K562 (cell line): ENCODE results near the gene AKAP7. TPM values are rescaled to one million over a fixed set of nuclear protein-coding genes. Genes with fewer than 3 reads are reported as not detected.

Source experiments
- BMI1 ChIP-seq: fragments of 150-350 bp; IDR thresholded peaks from 2 replicates; pipeline ENCODE4 v1.6.1; 2014; ENCODE audit warnings: low read length
- CC2D1A ChIP-seq: fragments of 450-650 bp; IDR thresholded peaks from 2 replicates; pipeline ENCODE4 v1.6.1; 2017; ENCODE audit warnings: mild to moderate bottlenecking
- POLR2H ChIP-seq: IDR thresholded peaks from 2 replicates; pipeline ENCODE4 v1.6.1; 2016; ENCODE audit warnings: missing genetic modification characterization, low read depth, mild to moderate bottlenecking, control low read depth, missing compliant biosample characterization, moderate library complexity
- RBM22 ChIP-seq: fragments of 200-400 bp; formaldehyde crosslinking; IDR thresholded peaks from 2 replicates; pipeline ENCODE4 v1.6.1; 2018; ENCODE audit warnings: low read length, low read depth; ENCODE audit not compliant: poor library complexity, severe bottlenecking
- SMC3 ChIP-seq: conservative IDR thresholded peaks from 2 replicates; pipeline ENCODE4 v1.6.1; 2011; ENCODE audit warnings: low read depth, low read length, improper control_type of control experiment; ENCODE audit not compliant: insufficient read depth
- ZNF224 ChIP-seq: sonication (generic); formaldehyde crosslinking; IDR thresholded peaks from 2 replicates; pipeline ENCODE4 v1.8.0; 2022; ENCODE audit warnings: mild to moderate bottlenecking, missing genetic modification reagents
- ZNF584 ChIP-seq: fragments of 200-800 bp; sonication (Bioruptor generic); IDR thresholded peaks from 2 replicates; pipeline ENCODE4 v1.6.1; 2016; ENCODE audit warnings: low read depth, mild to moderate bottlenecking, missing genetic modification characterization, missing compliant biosample characterization
- ZNF717 ChIP-seq: fragments of 250-450 bp; sonication (Bioruptor Pico); IDR thresholded peaks from 2 replicates; pipeline ENCODE4 v1.5.0; 2021
- polyA plus RNA-seq, 8 experiments: library from polyadenylated mRNA; depleted of rRNA in 4 of 8; stranded (reverse) in 5 of 8; unstranded in 3 of 8; fragments of >200 nt; fragmentation: Nextera tagmentation in 2 of 8; fragmentation: Illumina TruSeq in 1 of 8; extraction: Ambion mirVana in 2 of 8; extraction: Trizol in 1 of 8; gene quantifications; 2 replicates each; pipeline versions ENCODE4 v1.2.1 to v1.2.3, GENCODE V29; 2011 to 2014; ENCODE audit warnings: inconsistent platforms in 1 of 8, missing spikeins in 1 of 8
- total RNA-seq, 7 experiments: library from RNA; depleted of rRNA in 6 of 7; stranded (reverse); fragments of >200 nt in 6 of 7; fragmentation: Illumina TruSeq in 2 of 7; extraction: Trizol in 2 of 7; gene quantifications; 2 replicates each; pipeline versions ENCODE4 v1.2.1 to v1.2.3, GENCODE V29; 2011 to 2021; ENCODE audit warnings: low replicate concordance in 1 of 7
- TF ChIP-seq, protein P1 (sequence below): fragments of 250-450 bp; sonication (Bioruptor Pico); IDR thresholded peaks from 2 replicates; pipeline ENCODE4 v1.8.0; 2021; ENCODE audit warnings: mild to moderate bottlenecking, moderate library complexity
- TF ChIP-seq, protein P2 (sequence below): sonication (generic); formaldehyde crosslinking; IDR thresholded peaks from 2 replicates; pipeline ENCODE4 v1.8.1; 2023; ENCODE audit warnings: mild to moderate bottlenecking, missing genetic modification reagents
- TF ChIP-seq, protein P3 (sequence below): fragments of 250-450 bp; sonication (Bioruptor Pico); IDR thresholded peaks from 2 replicates; pipeline ENCODE4 v1.4.0; 2020; ENCODE audit warnings: mild to moderate bottlenecking, moderate library complexity, borderline replicate concordance
- TF ChIP-seq, protein P4 (sequence below), 2 experiments: fragments of 250-450 bp in 1 of 2; fragments of 450-650 bp in 1 of 2; sonication (Bioruptor Pico) in 1 of 2; IDR thresholded peaks; 2 replicates each; pipeline versions ENCODE4 v1.6.1 to v1.8.0; 2016 to 2021; ENCODE audit warnings: mild to moderate bottlenecking in 2 of 2, moderate library complexity in 2 of 2, missing compliant biosample characterization in 1 of 2, missing genetic modification characterization in 1 of 2

AKAP7 gene
- total and polyA plus RNA-seq, 9 of the 15 experiments (the other 6 are each of a cell fraction or from before 2014, with no cell fraction given): 0.82 to 2.6 (median 1.6) TPM

DNA sequence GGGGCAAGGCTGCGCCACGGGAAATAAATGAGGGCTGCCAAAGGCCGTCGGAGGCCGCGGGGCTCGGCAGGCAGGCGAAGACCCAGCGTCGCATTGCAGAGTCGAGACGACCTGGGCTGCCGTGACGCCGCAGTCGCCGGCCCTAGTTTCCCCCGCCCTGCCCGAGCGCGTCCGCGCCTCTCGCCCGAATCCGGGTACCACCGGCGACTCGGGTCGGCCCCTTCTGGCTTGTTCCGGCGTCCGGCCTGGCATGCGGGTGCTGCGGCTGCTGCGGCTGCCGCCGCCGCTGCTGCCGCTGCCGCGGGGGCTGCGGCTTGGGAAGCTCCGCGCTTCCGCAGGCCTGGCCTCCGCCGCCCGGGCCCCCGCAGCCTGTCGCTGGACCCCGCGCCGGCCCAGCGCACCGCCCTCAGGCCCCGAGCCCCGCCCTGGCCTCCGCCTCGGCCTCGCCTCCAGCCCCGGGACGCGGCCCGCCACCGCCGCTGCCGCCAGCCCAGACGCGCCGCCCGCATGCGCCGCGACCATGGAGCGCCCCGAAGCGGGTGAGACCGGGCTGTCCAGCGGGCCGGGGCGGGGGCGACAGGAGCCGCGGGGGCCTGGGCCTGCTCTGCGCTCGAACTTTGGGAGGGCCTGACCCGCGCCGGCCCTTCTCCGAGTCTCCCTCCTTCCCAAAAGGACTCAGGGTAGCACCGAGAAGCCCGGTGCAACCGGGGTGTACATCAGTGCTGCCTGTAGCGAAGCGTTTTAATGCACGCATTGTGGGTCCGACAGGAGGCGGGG is at the start of gene AKAP7 (continued):
- TF ChIP-seq, protein P1, sequence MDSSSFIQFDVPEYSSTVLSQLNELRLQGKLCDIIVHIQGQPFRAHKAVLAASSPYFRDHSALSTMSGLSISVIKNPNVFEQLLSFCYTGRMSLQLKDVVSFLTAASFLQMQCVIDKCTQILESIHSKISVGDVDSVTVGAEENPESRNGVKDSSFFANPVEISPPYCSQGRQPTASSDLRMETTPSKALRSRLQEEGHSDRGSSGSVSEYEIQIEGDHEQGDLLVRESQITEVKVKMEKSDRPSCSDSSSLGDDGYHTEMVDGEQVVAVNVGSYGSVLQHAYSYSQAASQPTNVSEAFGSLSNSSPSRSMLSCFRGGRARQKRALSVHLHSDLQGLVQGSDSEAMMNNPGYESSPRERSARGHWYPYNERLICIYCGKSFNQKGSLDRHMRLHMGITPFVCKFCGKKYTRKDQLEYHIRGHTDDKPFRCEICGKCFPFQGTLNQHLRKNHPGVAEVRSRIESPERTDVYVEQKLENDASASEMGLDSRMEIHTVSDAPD: no peak
- TF ChIP-seq SMC3 (no peak), ZNF584 (no peak), ZNF717 (CRISPR knock-in tag) (no peak), ZNF224 (no peak), POLR2H (no peak), CC2D1A (no peak), RBM22 (no peak), BMI1 (no peak)
- TF ChIP-seq, protein P2, sequence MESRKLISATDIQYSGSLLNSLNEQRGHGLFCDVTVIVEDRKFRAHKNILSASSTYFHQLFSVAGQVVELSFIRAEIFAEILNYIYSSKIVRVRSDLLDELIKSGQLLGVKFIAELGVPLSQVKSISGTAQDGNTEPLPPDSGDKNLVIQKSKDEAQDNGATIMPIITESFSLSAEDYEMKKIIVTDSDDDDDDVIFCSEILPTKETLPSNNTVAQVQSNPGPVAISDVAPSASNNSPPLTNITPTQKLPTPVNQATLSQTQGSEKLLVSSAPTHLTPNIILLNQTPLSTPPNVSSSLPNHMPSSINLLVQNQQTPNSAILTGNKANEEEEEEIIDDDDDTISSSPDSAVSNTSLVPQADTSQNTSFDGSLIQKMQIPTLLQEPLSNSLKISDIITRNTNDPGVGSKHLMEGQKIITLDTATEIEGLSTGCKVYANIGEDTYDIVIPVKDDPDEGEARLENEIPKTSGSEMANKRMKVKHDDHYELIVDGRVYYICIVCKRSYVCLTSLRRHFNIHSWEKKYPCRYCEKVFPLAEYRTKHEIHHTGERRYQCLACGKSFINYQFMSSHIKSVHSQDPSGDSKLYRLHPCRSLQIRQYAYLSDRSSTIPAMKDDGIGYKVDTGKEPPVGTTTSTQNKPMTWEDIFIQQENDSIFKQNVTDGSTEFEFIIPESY (CRISPR knock-in tag): no peak
- TF ChIP-seq, protein P3, sequence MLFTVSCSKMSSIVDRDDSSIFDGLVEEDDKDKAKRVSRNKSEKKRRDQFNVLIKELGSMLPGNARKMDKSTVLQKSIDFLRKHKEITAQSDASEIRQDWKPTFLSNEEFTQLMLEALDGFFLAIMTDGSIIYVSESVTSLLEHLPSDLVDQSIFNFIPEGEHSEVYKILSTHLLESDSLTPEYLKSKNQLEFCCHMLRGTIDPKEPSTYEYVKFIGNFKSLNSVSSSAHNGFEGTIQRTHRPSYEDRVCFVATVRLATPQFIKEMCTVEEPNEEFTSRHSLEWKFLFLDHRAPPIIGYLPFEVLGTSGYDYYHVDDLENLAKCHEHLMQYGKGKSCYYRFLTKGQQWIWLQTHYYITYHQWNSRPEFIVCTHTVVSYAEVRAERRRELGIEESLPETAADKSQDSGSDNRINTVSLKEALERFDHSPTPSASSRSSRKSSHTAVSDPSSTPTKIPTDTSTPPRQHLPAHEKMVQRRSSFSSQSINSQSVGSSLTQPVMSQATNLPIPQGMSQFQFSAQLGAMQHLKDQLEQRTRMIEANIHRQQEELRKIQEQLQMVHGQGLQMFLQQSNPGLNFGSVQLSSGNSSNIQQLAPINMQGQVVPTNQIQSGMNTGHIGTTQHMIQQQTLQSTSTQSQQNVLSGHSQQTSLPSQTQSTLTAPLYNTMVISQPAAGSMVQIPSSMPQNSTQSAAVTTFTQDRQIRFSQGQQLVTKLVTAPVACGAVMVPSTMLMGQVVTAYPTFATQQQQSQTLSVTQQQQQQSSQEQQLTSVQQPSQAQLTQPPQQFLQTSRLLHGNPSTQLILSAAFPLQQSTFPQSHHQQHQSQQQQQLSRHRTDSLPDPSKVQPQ (CRISPR knock-in tag): no peak
- TF ChIP-seq, protein P4, sequence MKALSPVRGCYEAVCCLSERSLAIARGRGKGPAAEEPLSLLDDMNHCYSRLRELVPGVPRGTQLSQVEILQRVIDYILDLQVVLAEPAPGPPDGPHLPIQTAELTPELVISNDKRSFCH (CRISPR knock-in tag; IDR thresholded peaks at IDR 0.05): no peak
- TF ChIP-seq, protein P4 (tag; IDR thresholded peaks at IDR 0.05): no peak
